Suprapubic skin (tissue), 3 donors: ENCODE data around the gene SLC25A24.

Experiments
- CTCF ChIP-seq, 2 donors: fragments of 200-600 bp in 1 of 2; fragments of 450-650 bp in 1 of 2; sonication (generic) in 1 of 2; IDR thresholded peaks; one replicate each; pipeline ENCODE4 v1.5.1; 2016 to 2019; ENCODE audit warnings: antibody characterized with exemption in 2 of 2, mild to moderate bottlenecking in 1 of 2, moderate library complexity in 1 of 2
- EP300 ChIP-seq: sonication (generic); formaldehyde crosslinking; IDR thresholded peaks from one replicate; pipeline ENCODE4 v1.6.1; 2017; ENCODE audit warnings: antibody characterized with exemption
- POLR2A ChIP-seq, 2 donors: fragments of 450-650 bp; IDR thresholded peaks; one replicate each; pipeline ENCODE4 v1.6.1; 2017; ENCODE audit warnings: antibody characterized with exemption in 2 of 2, mild to moderate bottlenecking in 2 of 2, moderate library complexity in 2 of 2

- no peak for TF ChIP-seq CTCF (IDR thresholded peaks at IDR 0.05)
- no peak for TF ChIP-seq EP300
- TF ChIP-seq POLR2A (IDR thresholded peaks at IDR 0.05) = no peak
Observed at GRCh38 chr1:108119500-108119899, 80.6 kb downstream of the SLC25A24 start.
